ENCODE measurements around the gene SLC23A3.

- no peak for TF ChIP-seq CTCF (IDR thresholded peaks at IDR 0.05)
- TF ChIP-seq POLR2A (IDR thresholded peaks at IDR 0.05), result no peak
These were observed 11.1 kb upstream of the SLC23A3 start for GRCh38 chr2:219180961-219181360.

All from lower leg skin (tissue), 3 donors.